Caki2 (cell line): ENCODE results near the gene XYLB. TPM values are rescaled to one million over a fixed set of nuclear protein-coding genes. Genes with fewer than 3 reads are reported as not detected.

ENCODE experiments used
- DNase-seq: peaks from one replicate; pipeline ENCODE4 v3.0.0-alpha.2; 2015; ENCODE audit warnings: low read depth
- in situ Hi-C: cut with HindIII; loops from 2 replicates; pipeline ENCODE4 v1.10.0; 2016; ENCODE audit warnings: low sequenced_read_pairs, low pct_unique_long_range_greater_than_20kb, mixed read lengths
- total RNA-seq: library from RNA; depleted of rRNA; stranded (reverse); fragments of >200 nt; shearing (Covaris generic); gene quantifications from 2 replicates; pipeline ENCODE4 v1.2.3, GENCODE V29; 2014; ENCODE audit warnings: low replicate concordance

XYLB gene
- total RNA-seq, 1 experiment from 2014 or later, result 1.5 TPM

- in situ Hi-C loops, result no loop called here
- no peak for DNase-seq
Observed at GRCh38 chr3:38354588-38355330, 8.2 kb downstream of the XYLB start.

- in situ Hi-C loops, result no loop called here
- no peak for DNase-seq
Observed at GRCh38 chr3:38359038-38359437, 12.5 kb downstream of the XYLB start.

GRCh38 chr3:38360345-38360744, 13.8 kb downstream of the XYLB start:
- no peak for DNase-seq
- in situ Hi-C loops, result no loop called here

- no peak for DNase-seq
- in situ Hi-C loops, result no loop called here
Observed at GRCh38 chr3:38361496-38361895, 14.9 kb downstream of the XYLB start.

- no peak for DNase-seq
- in situ Hi-C loops, result no loop called here
Observed at GRCh38 chr3:38362825-38363224, 16.2 kb downstream of the XYLB start.

- no peak for DNase-seq
- in situ Hi-C loops, result no loop called here
Observed at GRCh38 chr3:38364721-38365400, 18.3 kb downstream of the XYLB start.

GRCh38 chr3:38365469-38366062, 19.0 kb downstream of the XYLB start:
- in situ Hi-C loops, result no loop called here
- no peak for DNase-seq

- in situ Hi-C loops, result no loop called here
- no peak for DNase-seq
Observed at GRCh38 chr3:38366082-38366481, 19.5 kb downstream of the XYLB start.

- in situ Hi-C loops, result no loop called here
- DNase-seq, result no peak
Observed at GRCh38 chr3:38367779-38368178, 21.2 kb downstream of the XYLB start.

GRCh38 chr3:38368238-38368637, 21.7 kb downstream of the XYLB start:
- DNase-seq, result no peak

GRCh38 chr3:38369186-38369585, 22.6 kb downstream of the XYLB start:
- DNase-seq, result no peak
- in situ Hi-C loops, result no loop called here

More at GRCh38 chr3:38368238-38368637, 21.7 kb downstream of the XYLB start:
- in situ Hi-C loops, result no loop called here

GRCh38 chr3:38370149-38370548, 23.6 kb downstream of the XYLB start:
- no peak for DNase-seq
- in situ Hi-C loops, result no loop called here

- in situ Hi-C loops, result no loop called here
- no peak for DNase-seq
Observed at GRCh38 chr3:38370861-38371260, 24.3 kb downstream of the XYLB start.

- in situ Hi-C loops, result no loop called here
Observed at GRCh38 chr3:38371541-38372213, 25.1 kb downstream of the XYLB start.

GRCh38 chr3:38372214-38372601, 25.6 kb downstream of the XYLB start:
- in situ Hi-C loops, result no loop called here
- no peak for DNase-seq

More at GRCh38 chr3:38371541-38372213, 25.1 kb downstream of the XYLB start:
- no peak for DNase-seq

GRCh38 chr3:38374221-38374620, 27.6 kb downstream of the XYLB start:
- in situ Hi-C loops, result no loop called here
- no peak for DNase-seq

- DNase-seq, result no peak
- in situ Hi-C loops, result no loop called here
Observed at GRCh38 chr3:38375072-38375471, 28.5 kb downstream of the XYLB start.

- in situ Hi-C loops, result no loop called here
- no peak for DNase-seq
Observed at GRCh38 chr3:38375488-38376097, 29.0 kb downstream of the XYLB start.
